NCI-H1436 treated with DMSO at 0.1 percent for 48 hours (cell line): ENCODE data around the gene PPP1R12B.
"Not testable (repeated sequence)": the region's sequence is repeated elsewhere in the genome, so short reads cannot be mapped to it uniquely, and the experiment has no call there.

Experiments used
- DNase-seq: peaks from one replicate; lab custom pipeline; 2025; lab: John Stamatoyannopoulos, UW

The PPP1R12B gene

DNA sequence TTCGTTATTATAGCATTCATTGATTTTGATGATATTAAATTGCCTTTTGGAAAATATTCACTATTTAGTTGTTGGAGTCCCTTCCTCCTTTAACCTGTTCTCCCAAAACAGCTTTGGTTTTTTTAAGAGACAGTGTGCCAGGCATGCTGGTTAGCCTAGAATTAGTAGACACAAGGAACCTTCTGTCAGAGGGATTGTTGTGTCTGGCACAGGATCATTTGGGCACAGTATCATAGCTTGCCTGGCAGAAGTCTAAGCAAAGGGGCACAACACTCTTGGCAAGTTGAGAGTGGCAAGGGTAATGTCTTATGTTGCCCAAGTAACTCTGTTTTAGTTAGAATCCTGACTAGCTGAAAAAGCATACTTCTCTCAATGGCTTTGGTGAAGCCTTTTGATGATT is 49.9 kb downstream of the PPP1R12B start:
- DNase-seq = not testable (repeated sequence)

DNA sequence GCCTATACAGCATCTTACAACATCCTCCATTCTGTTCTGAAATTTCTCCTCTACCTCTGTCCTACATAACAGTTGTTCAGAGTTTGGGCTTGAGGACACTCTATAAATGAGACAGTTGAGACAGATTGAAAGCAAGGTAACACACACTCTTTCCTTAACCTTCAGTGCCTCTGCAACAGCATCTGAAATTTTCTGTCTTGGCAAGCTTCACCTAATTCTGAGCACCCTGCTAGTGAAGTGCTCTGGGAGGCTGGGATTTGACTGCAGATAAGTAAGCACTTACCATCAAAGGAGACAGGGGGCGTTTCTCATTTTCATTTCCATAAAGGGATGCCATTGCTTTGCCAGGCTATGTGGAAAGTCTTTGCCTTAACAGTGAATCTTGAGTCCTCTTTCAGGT is 53.3 kb downstream of the PPP1R12B start:
- not testable (repeated sequence) for DNase-seq

DNA sequence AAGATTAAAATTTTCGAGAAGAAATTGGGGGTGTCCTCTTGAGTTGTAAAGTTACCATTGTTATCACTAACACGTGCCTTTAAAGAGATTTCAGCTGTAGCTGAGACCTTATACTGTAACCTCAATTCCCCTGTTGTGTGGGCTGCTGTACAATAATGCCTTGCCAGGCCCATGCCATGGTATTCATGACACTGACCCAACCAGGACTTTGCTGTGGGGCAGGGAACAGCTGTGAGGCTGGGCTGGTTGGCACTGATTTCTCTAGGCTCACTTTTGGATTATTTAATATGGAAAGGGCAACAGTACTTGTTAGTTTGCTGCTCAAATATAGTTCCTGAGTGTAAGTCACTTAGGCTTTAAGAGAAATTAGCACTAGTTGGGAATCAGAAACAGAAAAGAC is 54.9 kb downstream of the PPP1R12B start:
- not testable (repeated sequence) for DNase-seq

DNA sequence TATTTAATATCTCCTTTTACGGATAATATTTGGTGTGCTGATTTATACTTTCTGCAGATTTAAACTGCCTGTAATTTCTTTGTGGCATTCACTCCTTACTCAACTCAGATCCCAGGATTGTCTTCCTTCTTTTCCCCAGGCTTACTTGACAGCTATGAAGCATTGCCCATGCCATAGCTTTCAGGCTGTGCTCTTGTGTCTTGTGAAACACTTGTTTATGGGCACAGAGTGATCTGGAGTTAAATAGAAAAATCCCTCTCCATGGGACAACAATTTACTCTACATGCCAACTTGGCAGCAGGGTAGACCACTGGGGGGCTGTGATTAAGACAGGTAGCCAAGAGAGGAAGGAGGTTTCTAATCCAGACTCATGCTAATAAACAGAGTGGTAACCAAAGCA is 57.4 kb downstream of the PPP1R12B start:
- DNase-seq = no peak

DNA sequence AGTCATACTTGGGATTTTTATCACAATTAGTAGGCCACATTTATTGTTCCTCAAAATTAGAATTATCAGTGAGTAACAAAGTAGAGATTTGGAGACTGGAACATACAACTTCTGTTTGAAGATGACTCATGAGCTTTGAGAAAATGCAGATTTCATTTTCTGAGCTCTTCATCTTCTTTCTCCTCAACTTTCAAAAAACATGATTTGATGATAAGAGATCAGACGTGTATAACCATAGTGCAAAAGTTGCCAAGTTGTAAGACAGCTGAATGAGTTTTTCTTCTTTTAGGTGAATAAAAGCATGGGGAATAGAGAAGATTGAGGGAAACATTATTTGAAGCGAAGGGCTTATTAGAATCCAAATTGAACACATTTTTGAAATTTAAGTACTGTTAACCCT is 58.4 kb downstream of the PPP1R12B start:
- not testable (repeated sequence) for DNase-seq

DNA sequence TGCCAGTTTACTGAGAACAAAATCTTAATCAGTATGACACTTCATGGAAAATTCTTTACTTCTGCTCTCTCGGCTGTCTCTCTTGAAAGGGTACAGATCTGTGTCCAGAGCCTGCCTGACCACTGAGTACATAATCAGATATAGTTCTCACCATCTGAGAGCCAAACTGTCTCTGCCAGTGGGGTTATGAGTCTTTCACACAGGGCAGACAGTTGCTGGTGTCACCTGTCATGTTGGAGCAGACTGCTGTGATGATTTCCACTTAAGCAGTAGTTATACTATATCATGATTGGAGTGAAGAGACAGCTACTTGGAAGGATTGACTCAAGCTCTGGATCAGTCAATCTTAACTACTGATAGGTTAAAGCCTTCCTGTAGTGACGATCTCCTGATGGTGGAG is 58.9 kb downstream of the PPP1R12B start:
- not testable (repeated sequence) for DNase-seq

DNA sequence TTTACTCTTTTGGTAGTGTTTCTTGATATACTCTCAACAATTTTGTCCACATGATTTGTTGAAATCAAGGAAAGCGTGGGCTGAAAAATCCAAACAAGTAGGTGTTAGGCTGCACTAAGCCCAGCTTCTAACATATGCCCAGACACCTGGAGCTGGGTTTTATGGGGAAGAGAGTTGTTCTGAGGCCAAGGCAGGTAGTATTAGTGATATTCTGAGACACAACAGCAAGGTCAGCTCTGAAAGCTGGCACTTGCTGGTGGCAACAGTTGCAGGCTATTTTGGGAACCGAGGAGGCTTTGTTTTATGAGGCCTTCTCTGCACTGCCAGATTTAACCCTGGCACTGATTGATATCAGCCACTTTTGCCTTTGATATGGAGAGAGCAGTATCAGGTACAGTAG is 61.8 kb downstream of the PPP1R12B start:
- DNase-seq = not testable (repeated sequence)

DNA sequence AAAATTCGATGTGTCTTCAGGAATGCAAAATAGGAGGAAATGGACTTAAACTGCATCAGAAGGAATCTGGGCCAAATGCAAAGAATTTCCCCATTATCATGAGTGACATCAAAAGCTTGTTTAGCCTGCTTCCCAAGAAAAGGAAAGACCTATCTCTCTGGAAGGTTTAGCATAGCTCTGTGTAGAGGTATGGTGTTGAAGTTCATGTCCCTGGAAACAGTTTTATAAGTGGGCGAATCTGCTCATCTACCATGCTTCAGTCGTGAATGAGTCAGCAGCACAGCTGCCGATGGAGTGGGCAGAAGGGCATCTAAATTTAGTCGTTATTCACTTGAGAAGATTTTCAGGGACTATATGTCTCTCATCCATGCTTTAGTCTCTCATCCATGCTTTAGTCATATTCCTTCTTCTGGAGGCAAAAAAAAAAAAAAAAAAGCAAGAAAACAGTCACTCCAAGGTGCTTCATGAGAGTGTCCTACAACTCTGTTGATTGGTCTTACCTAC is 62.4 kb downstream of the PPP1R12B start:
- DNase-seq = not testable (repeated sequence)

DNA sequence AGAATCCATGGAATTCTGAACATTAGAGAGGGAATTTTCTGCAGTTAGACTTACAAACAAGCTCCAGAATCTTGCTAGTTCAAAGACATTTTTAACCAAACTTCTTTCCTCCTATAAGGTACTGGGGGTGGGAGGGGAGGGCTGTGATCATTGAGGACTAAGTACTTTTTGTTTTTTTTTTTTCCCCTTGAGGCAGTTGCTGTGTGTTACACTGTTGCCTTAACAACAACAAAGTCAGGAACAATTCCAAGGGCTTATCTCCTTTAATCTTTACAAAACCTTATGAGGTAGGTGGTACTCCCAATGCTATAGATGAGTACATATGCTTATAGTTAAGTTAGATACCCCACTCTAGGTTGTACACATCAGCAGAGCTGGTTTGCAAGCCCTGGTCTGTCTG is 62.9 kb downstream of the PPP1R12B start:
- no peak for DNase-seq

DNA sequence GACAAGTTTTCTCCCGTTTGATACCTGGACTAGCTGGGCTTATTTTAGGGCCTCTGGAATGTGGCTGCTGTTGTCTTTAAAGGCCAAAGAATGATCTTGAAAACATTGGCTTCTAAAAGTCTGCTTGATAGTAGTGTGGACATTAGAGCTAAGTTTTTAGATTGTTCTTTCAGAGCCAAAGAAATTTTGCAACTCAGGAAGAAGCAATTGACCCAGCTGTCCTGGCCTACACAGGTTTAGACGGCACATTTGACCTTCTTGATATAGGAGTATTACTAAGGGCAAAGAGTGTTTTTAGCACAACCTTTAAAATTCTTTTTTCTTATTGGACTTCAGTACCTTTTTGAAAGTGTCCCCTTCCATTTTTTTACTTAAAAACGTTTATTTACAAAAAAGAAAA is 63.9 kb downstream of the PPP1R12B start:
- not testable (repeated sequence) for DNase-seq

DNA sequence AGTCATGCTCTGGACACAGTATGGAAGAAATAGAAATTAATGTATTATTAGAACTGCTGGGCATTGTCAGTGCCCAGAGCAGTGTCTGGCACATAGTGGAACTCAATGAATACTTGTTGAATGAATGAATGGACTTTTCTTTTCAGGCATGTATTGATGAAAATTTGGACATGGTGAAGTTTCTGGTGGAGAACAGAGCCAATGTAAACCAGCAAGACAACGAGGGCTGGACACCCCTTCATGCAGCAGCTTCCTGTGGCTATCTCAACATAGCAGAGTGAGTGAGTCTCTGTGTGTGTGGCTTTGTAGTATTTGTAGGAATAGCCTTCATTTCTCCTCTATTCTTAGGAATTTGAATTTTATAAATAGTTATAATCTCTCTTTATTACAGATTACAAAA is 68.1 kb downstream of the PPP1R12B start:
- DNase-seq = no peak

DNA sequence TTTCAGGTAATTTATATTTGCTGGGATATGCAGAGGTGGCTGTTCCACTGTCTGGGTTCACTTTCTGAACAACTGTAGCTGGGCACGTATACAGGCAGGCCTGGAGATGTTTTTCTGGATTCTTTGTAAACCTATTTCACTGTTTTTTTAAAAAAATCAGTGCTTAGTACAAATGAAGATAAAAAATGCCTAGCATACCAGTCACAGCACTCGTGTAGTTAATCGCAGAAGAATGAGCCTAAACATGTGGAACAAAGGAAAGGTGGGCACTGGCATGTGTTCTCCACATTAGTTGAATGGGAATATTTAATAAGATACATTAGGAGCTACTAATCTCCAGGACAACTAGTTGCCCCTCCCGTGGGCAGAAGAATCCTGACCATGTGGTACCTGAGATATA is 68.6 kb downstream of the PPP1R12B start:
- not testable (repeated sequence) for DNase-seq

DNA sequence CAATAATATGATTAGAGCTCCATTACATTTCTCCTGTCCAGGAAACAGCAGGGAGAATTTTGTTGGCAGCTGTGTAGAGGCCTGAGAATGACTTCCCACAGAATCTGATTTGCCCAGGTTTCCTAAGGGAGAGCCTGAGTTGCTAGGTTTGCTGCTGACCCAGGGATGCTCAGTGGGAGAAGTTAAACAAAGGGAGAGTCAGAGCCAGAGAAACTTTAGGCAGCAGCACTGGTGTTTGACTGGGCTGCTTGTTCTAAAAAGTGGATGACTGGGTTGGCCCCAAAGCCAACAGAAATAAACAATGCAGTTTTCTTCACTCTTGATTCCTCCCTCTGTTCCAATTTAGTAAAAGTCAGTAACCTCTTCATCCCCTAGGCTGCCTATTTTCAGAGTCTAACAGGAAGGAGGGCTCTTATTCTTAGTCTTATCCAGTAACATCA is 69.3 kb downstream of the PPP1R12B start:
- not testable (repeated sequence) for DNase-seq

DNA sequence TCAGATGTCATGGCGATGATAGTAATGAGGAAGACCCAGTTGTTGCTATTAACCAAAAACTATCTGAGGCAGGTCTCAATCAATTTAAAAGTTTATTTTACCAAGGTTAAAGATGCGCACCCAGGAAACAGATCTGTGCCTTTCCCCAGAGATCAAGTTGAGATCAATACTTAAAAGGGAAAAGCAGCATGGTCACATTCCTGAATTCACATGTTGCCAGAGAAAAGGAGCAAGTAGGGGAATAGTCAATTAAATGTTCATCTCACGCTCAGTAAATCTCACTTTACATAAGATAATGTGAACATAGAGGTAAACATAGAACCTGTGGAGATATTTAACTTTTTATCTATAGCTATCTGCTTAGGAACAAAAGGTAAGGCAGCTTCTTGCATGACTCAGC is 71.2 kb downstream of the PPP1R12B start:
- DNase-seq = not testable (repeated sequence)

DNA sequence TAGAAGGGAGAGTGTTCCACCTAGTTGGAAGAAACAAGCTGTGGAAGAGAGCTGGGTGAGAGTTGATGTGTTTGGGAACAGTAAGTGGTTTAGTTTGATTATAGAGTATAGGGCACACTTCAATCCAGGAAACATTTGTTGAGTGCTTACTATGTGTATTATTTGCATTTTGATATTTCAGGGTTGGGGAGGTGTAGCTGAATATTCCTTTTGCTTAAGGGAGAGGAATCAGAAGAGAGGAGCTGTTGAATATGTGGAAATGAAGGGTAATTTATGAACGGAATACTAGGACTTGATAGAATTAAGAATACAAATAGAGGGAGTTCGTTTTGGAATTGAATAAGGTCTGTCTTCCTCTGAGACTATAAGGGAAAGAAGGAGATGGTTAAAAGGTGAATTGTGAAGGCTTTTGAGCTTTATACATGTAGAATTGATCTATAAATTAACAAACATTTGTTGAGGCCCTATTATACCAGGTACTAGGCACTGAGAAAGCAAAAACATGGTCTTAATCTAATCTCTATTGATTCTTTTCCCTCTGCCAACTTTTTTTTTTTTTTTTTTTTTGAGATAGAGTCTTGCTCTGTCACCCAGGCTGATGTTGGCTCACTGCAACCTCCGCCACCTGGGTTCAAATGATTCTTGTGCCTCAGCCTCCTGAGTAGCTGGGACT is 72.1 kb downstream of the PPP1R12B start:
- not testable (repeated sequence) for DNase-seq

DNA sequence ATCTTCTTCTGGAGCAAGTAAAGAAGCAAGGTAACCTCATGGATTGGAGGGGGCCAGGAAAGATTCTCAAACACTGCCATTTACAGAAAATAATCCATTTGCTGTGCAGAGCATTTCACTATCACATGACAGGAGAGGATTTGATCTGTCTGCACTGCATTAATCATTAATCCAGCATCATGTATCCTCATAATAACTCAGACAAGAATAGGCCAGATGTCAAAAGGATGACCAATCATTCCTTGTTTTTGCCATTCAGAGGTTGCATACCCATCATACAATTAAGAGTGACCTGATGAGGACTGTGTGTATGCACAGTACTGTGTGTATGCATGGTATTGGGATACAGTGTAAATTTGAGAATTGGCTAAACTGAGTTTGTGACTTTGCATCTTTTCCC is 74.2 kb downstream of the PPP1R12B start:
- DNase-seq = not testable (repeated sequence)

DNA sequence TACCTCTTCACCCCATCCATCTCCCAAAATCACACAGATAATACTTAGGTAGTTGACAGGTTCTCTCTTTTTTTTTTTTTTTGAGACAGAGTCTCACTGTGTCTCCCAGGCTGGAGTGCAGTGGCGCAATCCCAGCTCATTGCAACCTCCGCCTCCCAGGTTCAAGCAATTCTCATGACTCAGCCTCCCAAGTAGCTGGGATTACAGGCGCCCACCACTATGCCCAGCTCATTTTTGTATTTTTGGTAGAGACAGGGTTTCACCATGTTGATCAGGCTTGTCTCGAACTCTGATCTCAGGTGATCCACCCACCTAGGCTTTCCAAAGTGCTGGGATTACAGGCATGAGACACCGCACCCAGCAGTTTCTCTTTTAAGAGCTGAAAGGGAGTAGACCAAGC is 75.8 kb downstream of the PPP1R12B start:
- not testable (repeated sequence) for DNase-seq

DNA sequence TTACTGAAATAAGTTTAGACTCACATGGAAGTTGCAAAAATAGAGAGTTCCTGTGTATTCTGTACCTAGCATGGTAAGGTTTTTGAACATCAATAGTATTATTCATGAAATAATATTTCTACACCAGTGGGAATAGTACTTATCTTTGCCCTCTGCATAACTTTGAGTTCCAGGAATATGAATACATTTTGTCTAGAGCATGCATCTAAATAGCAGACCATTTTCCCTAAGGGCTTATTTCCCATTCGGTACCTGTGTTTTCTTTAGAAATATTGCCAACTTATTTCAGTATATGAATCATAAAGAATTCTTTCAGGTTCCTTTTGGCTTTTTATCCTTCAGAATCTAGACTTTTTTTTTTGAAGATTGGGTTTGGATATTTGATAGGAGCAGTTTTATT is 81.6 kb downstream of the PPP1R12B start:
- DNase-seq = not testable (repeated sequence)

DNA sequence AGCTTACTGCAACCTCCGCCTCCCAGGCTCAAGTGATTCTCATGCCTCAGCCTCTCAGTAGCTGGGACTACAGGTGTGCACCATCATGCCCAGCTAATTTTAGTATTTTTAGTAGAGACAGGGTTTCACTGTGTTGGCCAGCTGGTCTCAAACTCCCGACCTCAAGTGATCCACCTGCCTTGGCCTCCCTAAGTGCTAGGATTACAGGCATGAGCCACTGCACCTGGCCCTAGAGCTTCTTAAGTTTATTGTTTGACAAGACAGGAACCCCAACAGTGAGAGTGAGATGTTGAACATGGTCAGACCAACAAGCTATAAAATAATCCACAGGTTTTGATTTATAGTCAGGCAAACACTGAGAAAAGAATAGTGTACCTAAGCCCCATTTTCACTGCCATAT is 83.8 kb downstream of the PPP1R12B start:
- not testable (repeated sequence) for DNase-seq

DNA sequence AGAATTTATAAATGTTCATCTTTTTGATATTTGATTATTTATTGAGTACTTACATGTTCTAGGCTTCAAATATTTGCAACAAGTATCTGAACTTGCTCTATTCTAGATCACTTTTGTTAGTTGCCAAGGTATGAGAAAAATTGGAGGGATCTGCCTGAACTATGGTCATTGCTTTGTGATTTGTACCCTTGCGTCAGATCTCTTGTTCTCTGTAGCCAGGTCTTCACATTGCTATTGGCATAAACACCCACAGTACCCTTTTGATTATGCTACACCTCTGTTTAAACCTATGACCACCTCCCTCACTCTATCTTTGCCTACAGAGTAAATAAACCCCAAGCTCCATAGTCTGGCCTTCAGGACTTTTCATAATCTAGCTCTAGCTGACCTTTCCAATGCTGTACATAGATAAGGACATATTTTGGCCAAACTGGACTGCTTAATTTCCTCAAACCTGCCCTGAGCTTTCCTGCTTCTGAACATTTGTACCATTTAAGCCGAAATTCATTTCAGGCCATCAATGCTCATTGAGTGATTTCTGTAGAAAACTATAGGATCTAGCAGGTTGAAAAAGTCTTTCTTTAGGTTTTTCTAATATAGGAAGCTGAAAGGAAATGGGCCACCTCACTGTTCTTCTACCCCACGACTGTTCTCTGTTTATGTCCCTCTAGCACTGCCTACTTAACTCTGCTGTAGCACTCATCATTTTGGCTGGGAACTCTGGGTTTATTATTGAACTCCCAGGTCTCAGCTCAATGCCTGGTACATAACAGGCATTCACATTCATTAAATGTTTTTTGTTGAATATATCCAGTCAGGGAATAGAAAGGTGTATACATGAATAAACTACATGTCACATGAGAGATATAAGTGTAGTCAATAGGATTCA is 84.9 kb downstream of the PPP1R12B start:
- DNase-seq = no peak

DNA sequence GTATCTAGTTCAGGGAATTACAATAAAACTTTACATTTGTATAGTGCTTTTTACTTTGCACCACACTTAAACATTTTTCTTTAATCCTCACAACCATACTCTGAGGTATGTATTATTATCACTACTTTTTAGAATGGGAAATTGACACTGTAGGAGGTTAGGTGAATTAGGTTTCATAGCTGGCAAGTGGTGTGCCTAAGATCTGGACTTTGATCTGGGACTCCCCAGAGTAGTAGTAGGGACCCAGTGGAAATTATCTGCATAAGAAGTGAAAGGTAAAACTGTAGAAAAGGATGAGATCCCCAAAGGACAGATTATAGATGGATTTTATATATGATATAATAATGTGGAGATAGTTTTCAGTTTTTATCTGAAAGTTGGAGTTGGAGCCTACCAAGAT is 85.6 kb downstream of the PPP1R12B start:
- no peak for DNase-seq

DNA sequence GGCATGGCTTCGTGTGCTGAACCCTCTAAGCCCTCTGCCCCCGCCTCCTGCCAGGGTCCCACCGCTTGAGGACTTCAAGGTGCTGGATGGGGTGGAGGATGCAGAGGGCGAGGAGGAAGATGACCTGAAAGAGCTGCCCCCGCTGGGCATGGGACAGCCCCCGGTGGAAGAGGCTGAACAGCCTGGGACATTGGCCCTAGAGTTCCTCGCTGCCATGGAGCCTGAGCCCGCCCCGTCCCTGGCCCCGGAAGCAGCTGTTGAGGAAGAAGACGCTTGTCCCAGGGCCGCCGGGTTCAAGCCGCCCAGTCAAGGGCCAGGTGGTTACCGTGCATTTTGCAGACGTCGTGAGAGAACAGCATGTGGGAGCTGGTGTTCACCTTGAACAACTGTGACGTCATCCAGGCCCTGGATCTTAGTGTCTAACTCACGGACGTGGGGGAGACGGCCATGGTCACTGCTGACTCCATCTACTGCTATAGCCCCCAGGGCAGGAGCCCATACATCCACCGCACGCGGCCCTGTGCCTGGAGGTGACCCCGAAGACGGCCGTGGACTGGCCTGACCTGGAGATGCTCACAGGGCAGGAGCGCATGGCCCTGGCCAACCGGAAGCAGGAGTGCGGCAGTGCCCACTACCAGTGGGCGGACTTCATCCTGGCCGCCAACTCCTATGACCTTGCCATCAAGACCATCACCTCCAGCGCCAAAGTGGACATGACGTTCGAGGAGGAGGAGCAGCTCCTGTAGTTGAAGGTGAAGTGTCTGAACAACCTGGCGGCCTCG is 90.1 kb downstream of the PPP1R12B start:
- DNase-seq = no peak
